Thyroid gland (tissue), 4 donors: ENCODE data around the gene IL1B.

ENCODE experiments used
- CTCF ChIP-seq, 6 experiments: fragments of 200-600 bp in 3 of 6; fragments of 450-650 bp in 3 of 6; sonication (generic) in 3 of 6; IDR thresholded peaks; one replicate each; pipeline ENCODE4 v1.5.1; 2016 to 2019; ENCODE audit warnings: antibody characterized with exemption in 6 of 6, mild to moderate bottlenecking in 2 of 6, inconsistent platforms in 1 of 6, moderate library complexity in 1 of 6
- POLR2A ChIP-seq, 2 donors: fragments of 450-650 bp; IDR thresholded peaks; one replicate each; pipeline ENCODE4 v1.6.1; 2017; ENCODE audit warnings: antibody characterized with exemption in 2 of 2, mild to moderate bottlenecking in 2 of 2, moderate library complexity in 1 of 2

- no peak for TF ChIP-seq CTCF (IDR thresholded peaks at IDR 0.05)
- TF ChIP-seq POLR2A (IDR thresholded peaks at IDR 0.05): no peak
Observed at GRCh38 chr2:112827009-112827408, 9.6 kb downstream of the IL1B start.
